HEK293 (cell line): Measurements from ENCODE around the gene KIFAP3.

ENCODE experiments used
- CTCF ChIA-PET: fragments of 350-600 bp; formaldehyde crosslinking; extraction: SDS; loops from one replicate; lab custom pipeline; 2021; ENCODE audit warnings: antibody characterized with exemption; lab: Yijun Ruan, JAX
- POLR2A ChIA-PET: fragments of 300-600 bp; formaldehyde crosslinking; extraction: SDS; loops from one replicate; lab custom pipeline; 2020; ENCODE audit warnings: antibody characterized with exemption, inconsistent platforms; lab: Yijun Ruan, JAX
- H3K27ac ChIP-seq: fragments of 200-500 bp; sonication (Bioruptor generic); 2 replicates; pipeline ENCODE4 v1.5.1; 2014; ENCODE audit warnings: low read depth, low read length, control low read depth, inconsistent platforms; ENCODE audit errors: extremely low read depth
- H3K36me3 ChIP-seq, 2 experiments: fragments of 200-500 bp in 1 of 2; sonication (Bioruptor generic) in 1 of 2; 1 replicate in 1 of 2; 2 replicates in 1 of 2; pipeline ENCODE4 v1.5.1; 2014 to 2017; ENCODE audit warnings: inconsistent platforms in 2 of 2, low read length in 2 of 2; ENCODE audit not compliant: control insufficient read depth in 2 of 2, insufficient read depth in 1 of 2
- H3K4me1 ChIP-seq: fragments of 200-500 bp; sonication (Bioruptor generic); 2 replicates; pipeline ENCODE4 v1.5.1; 2014; ENCODE audit warnings: mild to moderate bottlenecking, low read length, inconsistent platforms; ENCODE audit not compliant: control insufficient read depth, insufficient read depth
- H3K4me3 ChIP-seq: 2 replicates; pipeline ENCODE4 v1.5.1; 2011; ENCODE audit warnings: low read depth, mild to moderate bottlenecking, control low read depth, low read length, moderate library complexity
- H3K9me3 ChIP-seq: fragments of 200-500 bp; sonication (Bioruptor generic); 2 replicates; pipeline ENCODE4 v1.5.1; 2014; ENCODE audit warnings: low read depth, low read length, inconsistent platforms; ENCODE audit not compliant: control insufficient read depth, insufficient read depth
- FEZF1 ChIP-seq: fragments of 450-650 bp; formaldehyde crosslinking; IDR thresholded peaks from 2 replicates; pipeline ENCODE4 v1.5.1; 2016; ENCODE audit warnings: missing biosample characterization, missing genetic modification characterization
- GLIS1 ChIP-seq: fragments of 450-650 bp; formaldehyde crosslinking; IDR thresholded peaks from 2 replicates; pipeline ENCODE4 v1.5.1; 2016; ENCODE audit warnings: missing biosample characterization, missing genetic modification characterization
- HOXA7 ChIP-seq: sonication (generic); formaldehyde crosslinking; IDR thresholded peaks from 2 replicates; pipeline ENCODE4 v1.8.1; 2022; ENCODE audit warnings: missing genetic modification reagents, borderline replicate concordance
- MYNN ChIP-seq: fragments of 450-650 bp; formaldehyde crosslinking; IDR thresholded peaks from 2 replicates; pipeline ENCODE4 v1.5.1; 2016; ENCODE audit warnings: missing biosample characterization, missing genetic modification characterization, borderline replicate concordance
- SCRT1 ChIP-seq: fragments of 450-650 bp; formaldehyde crosslinking; IDR thresholded peaks from 2 replicates; pipeline ENCODE4 v1.5.1; 2016; ENCODE audit warnings: missing biosample characterization, missing genetic modification characterization, borderline replicate concordance
- SETDB1 ChIP-seq: IDR thresholded peaks from one replicate; pipeline ENCODE4 v1.6.1; 2017; ENCODE audit warnings: mild to moderate bottlenecking, low read length, moderate library complexity, mixed read lengths; ENCODE audit not compliant: insufficient read length
- TSHZ1 ChIP-seq: fragments of 450-650 bp; formaldehyde crosslinking; IDR thresholded peaks from 2 replicates; pipeline ENCODE4 v1.5.1; 2016; ENCODE audit warnings: missing biosample characterization, missing genetic modification characterization, borderline replicate concordance
- ZBTB1 ChIP-seq: fragments of 450-650 bp; formaldehyde crosslinking; IDR thresholded peaks from 2 replicates; pipeline ENCODE4 v1.5.1; 2016; ENCODE audit warnings: missing biosample characterization, missing genetic modification characterization
- ZBTB20 ChIP-seq: fragments of 450-650 bp; formaldehyde crosslinking; IDR thresholded peaks from 2 replicates; pipeline ENCODE4 v1.5.1; 2016; ENCODE audit warnings: missing biosample characterization, missing genetic modification characterization
- ZBTB21 ChIP-seq: fragments of 450-650 bp; formaldehyde crosslinking; IDR thresholded peaks from 2 replicates; pipeline ENCODE4 v1.5.1; 2017; ENCODE audit warnings: missing biosample characterization, missing genetic modification characterization
- ZBTB44 ChIP-seq: fragments of 450-650 bp; IDR thresholded peaks from 2 replicates; pipeline ENCODE4 v1.5.1; 2018; ENCODE audit warnings: missing biosample characterization, mild to moderate bottlenecking, missing genetic modification characterization
- ZNF2 ChIP-seq: fragments of 450-650 bp; formaldehyde crosslinking; IDR thresholded peaks from 2 replicates; pipeline ENCODE4 v1.5.1; 2016; ENCODE audit warnings: missing biosample characterization, missing genetic modification characterization
- ZNF324 ChIP-seq: fragments of 450-650 bp; formaldehyde crosslinking; IDR thresholded peaks from 2 replicates; pipeline ENCODE4 v1.5.1; 2016; ENCODE audit warnings: missing biosample characterization, missing genetic modification characterization
- ZNF341 ChIP-seq: fragments of 450-650 bp; formaldehyde crosslinking; IDR thresholded peaks from 2 replicates; pipeline ENCODE4; 2016; ENCODE audit warnings: low read depth, missing biosample characterization, missing genetic modification characterization
- ZNF366 ChIP-seq: fragments of 450-650 bp; formaldehyde crosslinking; conservative IDR thresholded peaks from 2 replicates; pipeline ENCODE4 v1.5.1; 2016; ENCODE audit warnings: missing biosample characterization, missing genetic modification characterization
- ZNF510 ChIP-seq: fragments of 450-650 bp; formaldehyde crosslinking; IDR thresholded peaks from 2 replicates; pipeline ENCODE4 v1.5.1; 2018; ENCODE audit warnings: mild to moderate bottlenecking, missing genetic modification characterization, missing biosample characterization; ENCODE audit not compliant: insufficient replicate concordance
- ZNF529 ChIP-seq: fragments of 450-650 bp; formaldehyde crosslinking; IDR thresholded peaks from 2 replicates; pipeline ENCODE4 v1.5.1; 2017; ENCODE audit warnings: missing genetic modification characterization, missing biosample characterization; ENCODE audit not compliant: insufficient replicate concordance
- ZNF544 ChIP-seq: fragments of 450-650 bp; formaldehyde crosslinking; IDR thresholded peaks from 2 replicates; pipeline ENCODE4 v1.5.0; 2017; ENCODE audit warnings: missing biosample characterization, missing genetic modification characterization
- ZNF561 ChIP-seq: fragments of 450-650 bp; IDR thresholded peaks from 2 replicates; pipeline ENCODE4 v1.5.1; 2018; ENCODE audit warnings: missing biosample characterization, missing genetic modification characterization, borderline replicate concordance
- ZNF610 ChIP-seq: fragments of 450-650 bp; formaldehyde crosslinking; IDR thresholded peaks from 2 replicates; pipeline ENCODE4 v1.5.1; 2016; ENCODE audit warnings: missing biosample characterization, missing genetic modification characterization, borderline replicate concordance
- ZNF623 ChIP-seq: fragments of 450-650 bp; formaldehyde crosslinking; IDR thresholded peaks from 2 replicates; pipeline ENCODE4 v1.5.1; 2016; ENCODE audit warnings: missing biosample characterization, missing genetic modification characterization
- ZNF654 ChIP-seq: fragments of 450-650 bp; formaldehyde crosslinking; IDR thresholded peaks from 2 replicates; pipeline ENCODE4 v1.5.1; 2016; ENCODE audit warnings: low read depth, missing biosample characterization, missing genetic modification characterization
- TF ChIP-seq, protein P1 (sequence below): fragments of 450-650 bp; IDR thresholded peaks from 2 replicates; pipeline ENCODE4 v1.5.1; 2018; ENCODE audit warnings: missing biosample characterization, missing genetic modification characterization
- TF ChIP-seq, protein P2 (sequence below): fragments of 450-650 bp; formaldehyde crosslinking; IDR thresholded peaks from 2 replicates; pipeline ENCODE4 v1.5.1; 2016; ENCODE audit warnings: missing biosample characterization, missing genetic modification characterization

The KIFAP3 gene

GRCh38 chr1:169901115-169901514, 173.4 kb downstream of the KIFAP3 start (continued):
- TF ChIP-seq ZNF510 (tag by site-specific recombination) (no peak), SCRT1 (tag by site-specific recombination) (no peak), SETDB1 (no peak), ZBTB21 (no peak)
- TF ChIP-seq, all 188 proteins: peak for 0

DNA sequence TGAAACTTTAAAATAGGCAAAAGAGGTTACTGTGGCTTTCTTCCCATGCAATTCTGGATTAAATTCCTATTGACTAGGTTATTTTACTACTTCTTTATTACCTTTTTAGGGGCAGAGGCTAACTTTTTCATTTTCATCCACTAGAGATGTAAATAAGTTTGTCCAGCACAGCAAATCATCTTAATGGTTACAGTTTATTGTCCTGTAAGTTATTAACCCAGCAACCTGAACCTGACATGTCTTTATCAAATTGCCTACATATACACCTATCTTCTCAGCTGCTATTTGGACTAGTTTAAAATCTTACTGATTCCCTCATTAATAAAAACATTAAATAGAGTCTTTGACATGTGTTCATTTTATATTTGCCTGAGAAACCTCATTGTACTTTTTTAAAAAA, 173.9 kb downstream of the KIFAP3 start:
- H3K27ac ChIP-seq, result no peak overlapping the region
- ChIA-PET CTCF (no interaction called here), POLR2A (no interaction called here)
- no peak for TF ChIP-seq ZNF544
- TF ChIP-seq ZNF561 (tag by site-specific recombination), result no peak
- TF ChIP-seq ZNF341 (tag by site-specific recombination), result no peak
- no peak for TF ChIP-seq ZBTB20 (tag by site-specific recombination)
- TF ChIP-seq ZNF510 (tag by site-specific recombination), result no peak
- TF ChIP-seq ZNF529, result no peak
- TF ChIP-seq ZNF623 (tag by site-specific recombination), result no peak
- TF ChIP-seq, protein P1, sequence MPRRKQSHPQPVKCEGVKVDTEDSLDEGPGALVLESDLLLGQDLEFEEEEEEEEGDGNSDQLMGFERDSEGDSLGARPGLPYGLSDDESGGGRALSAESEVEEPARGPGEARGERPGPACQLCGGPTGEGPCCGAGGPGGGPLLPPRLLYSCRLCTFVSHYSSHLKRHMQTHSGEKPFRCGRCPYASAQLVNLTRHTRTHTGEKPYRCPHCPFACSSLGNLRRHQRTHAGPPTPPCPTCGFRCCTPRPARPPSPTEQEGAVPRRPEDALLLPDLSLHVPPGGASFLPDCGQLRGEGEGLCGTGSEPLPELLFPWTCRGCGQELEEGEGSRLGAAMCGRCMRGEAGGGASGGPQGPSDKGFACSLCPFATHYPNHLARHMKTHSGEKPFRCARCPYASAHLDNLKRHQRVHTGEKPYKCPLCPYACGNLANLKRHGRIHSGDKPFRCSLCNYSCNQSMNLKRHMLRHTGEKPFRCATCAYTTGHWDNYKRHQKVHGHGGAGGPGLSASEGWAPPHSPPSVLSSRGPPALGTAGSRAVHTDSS (tag by site-specific recombination), result no peak
- TF ChIP-seq HOXA7 (CRISPR knock-in tag), result no peak
- no peaks in the 10 kb centered on the region for H3K36me3 ChIP-seq
- H3K4me1 ChIP-seq, result no peaks in the 10 kb centered on the region
- no peak overlapping the region for H3K4me3 ChIP-seq
- H3K9me3 ChIP-seq, result no peaks in the 10 kb centered on the region

DNA sequence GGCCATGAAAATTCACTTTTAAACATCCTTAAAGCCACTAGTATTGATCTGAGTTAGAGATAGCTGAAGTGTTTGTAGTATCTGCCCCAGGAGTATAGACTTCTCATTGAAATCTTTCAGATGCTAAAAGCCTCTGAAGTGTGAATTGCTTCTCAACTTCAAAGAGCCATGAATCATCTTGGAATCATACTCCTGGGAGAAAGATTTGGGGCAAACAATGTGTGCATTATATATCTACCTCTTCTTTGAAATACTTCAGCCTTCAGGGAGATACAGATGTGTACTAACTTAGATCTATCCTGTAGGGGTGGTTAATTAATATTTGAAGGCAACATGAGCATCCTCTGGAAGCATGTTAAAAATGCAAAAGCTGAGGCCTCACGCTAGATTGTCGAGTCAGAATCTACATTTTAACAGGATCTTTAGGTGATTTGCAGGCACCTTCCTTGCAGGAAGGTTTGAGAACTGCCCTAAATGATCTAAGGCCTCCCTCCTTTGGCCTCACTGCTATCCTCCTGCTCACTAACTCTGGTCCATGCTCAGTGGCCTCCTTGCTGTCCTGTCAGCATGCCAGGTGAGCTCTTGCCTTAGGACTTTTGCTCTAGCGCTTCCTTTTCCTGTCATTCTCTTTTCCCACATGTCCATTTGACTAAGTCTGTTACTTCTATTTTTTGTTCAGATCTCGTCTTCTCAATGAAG, 174.8 kb downstream of the KIFAP3 start:
- no peak overlapping the region for H3K4me3 ChIP-seq
- H3K36me3 ChIP-seq, result no peaks in the 10 kb centered on the region
- no peak for TF ChIP-seq ZBTB1
- no peak for TF ChIP-seq ZNF654 (tag by site-specific recombination)
- TF ChIP-seq GLIS1 (tag by site-specific recombination), result no peak
- no peak for TF ChIP-seq ZBTB21
- TF ChIP-seq MYNN (tag by site-specific recombination), result no peak
- TF ChIP-seq ZNF2 (tag by site-specific recombination), result no peak
- no peak for TF ChIP-seq ZNF610 (tag by site-specific recombination)
- no peak for TF ChIP-seq ZNF324 (tag by site-specific recombination)
- no peak for TF ChIP-seq TSHZ1 (tag by site-specific recombination)
- no peak for TF ChIP-seq FEZF1
- TF ChIP-seq ZNF366, result no peak
- no peak for TF ChIP-seq ZBTB44 (tag by site-specific recombination)
- TF ChIP-seq, protein P2, sequence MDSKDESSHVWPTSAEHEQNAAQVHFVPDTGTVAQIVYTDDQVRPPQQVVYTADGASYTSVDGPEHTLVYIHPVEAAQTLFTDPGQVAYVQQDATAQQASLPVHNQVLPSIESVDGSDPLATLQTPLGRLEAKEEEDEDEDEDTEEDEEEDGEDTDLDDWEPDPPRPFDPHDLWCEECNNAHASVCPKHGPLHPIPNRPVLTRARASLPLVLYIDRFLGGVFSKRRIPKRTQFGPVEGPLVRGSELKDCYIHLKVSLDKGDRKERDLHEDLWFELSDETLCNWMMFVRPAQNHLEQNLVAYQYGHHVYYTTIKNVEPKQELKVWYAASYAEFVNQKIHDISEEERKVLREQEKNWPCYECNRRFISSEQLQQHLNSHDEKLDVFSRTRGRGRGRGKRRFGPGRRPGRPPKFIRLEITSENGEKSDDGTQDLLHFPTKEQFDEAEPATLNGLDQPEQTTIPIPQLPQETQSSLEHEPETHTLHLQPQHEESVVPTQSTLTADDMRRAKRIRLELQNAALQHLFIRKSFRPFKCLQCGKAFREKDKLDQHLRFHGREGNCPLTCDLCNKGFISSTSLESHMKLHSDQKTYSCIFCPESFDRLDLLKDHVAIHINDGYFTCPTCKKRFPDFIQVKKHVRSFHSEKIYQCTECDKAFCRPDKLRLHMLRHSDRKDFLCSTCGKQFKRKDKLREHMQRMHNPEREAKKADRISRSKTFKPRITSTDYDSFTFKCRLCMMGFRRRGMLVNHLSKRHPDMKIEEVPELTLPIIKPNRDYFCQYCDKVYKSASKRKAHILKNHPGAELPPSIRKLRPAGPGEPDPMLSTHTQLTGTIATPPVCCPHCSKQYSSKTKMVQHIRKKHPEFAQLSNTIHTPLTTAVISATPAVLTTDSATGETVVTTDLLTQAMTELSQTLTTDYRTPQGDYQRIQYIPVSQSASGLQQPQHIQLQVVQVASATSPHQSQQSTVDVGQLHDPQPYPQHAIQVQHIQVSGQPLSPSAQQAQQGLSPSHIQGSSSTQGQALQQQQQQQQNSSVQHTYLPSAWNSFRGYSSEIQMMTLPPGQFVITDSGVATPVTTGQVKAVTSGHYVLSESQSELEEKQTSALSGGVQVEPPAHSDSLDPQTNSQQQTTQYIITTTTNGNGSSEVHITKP (tag by site-specific recombination), result no peak
- CTCF ChIA-PET, result no interaction called here
- no peaks in the 10 kb centered on the region for H3K4me1 ChIP-seq
- H3K27ac ChIP-seq, result no peak overlapping the region
- H3K9me3 ChIP-seq, result no peaks in the 10 kb centered on the region
- POLR2A ChIA-PET, result no interaction called here
